PFSK-1 (cell line): ENCODE results near the gene RANBP10.

Source experiments
- FOXP2 ChIP-seq: optimal IDR thresholded peaks from 2 replicates; pipeline ENCODE3; 2011; ENCODE audit warnings: borderline replicate concordance, control low read depth, inconsistent platforms; ENCODE audit not compliant: insufficient read depth; ENCODE audit errors: extremely low read length, extremely low read depth
- POLR2AphosphoS5 ChIP-seq: IDR thresholded peaks from 2 replicates; pipeline ENCODE4 v1.6.1; 2012; ENCODE audit warnings: low read depth, mild to moderate bottlenecking, control low read depth, low read length, moderate library complexity
- SIN3A ChIP-seq: IDR thresholded peaks from 2 replicates; pipeline ENCODE4 v1.6.1; 2012; ENCODE audit warnings: mild to moderate bottlenecking, low read length, moderate library complexity, borderline replicate concordance; ENCODE audit not compliant: insufficient read depth
- TAF1 ChIP-seq: IDR thresholded peaks from 2 replicates; pipeline ENCODE4 v1.6.1; 2012; ENCODE audit warnings: low read length, control low read depth, borderline replicate concordance; ENCODE audit not compliant: insufficient read depth
- TF ChIP-seq, protein P1 (sequence below), 2 experiments: IDR thresholded peaks; 2 replicates each; pipeline versions ENCODE4 v1.6.1 to v1.8.0; 2011 to 2012; ENCODE audit warnings: low read depth in 2 of 2, low read length in 2 of 2, control low read depth in 1 of 2, inconsistent platforms in 1 of 2, mild to moderate bottlenecking in 1 of 2, moderate library complexity in 1 of 2; ENCODE audit not compliant: insufficient read depth in 1 of 2

Gene RANBP10

DNA sequence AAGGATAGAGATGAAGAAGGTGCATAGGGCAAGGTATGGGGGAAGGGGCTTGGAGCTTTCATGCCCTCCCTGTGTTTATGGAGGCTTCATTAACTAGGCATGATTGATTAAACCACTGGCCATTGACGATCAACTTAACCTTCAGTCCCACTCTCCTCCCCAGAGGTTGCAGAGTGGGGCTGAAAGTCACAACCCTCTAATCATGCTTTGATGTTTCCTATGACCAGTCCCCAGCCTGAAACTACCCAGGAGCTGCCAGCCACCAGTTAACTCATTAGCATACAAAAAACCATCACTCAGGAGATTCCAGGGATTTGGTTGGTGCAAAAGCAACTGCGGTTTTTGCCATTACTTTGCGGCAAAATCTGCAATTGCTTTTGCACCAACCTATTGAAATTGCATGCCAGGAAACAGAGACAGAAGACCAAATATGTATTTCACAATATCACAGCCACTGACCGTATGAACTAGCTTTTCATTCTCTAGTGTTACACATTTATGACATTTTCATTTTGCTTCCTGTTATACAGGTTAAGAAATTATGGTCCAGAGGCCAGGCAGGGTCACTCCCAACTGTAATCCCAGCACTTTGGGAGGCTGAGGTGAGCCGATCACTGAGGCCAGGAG, 92.6 kb downstream of the RANBP10 start:
- TF ChIP-seq FOXP2 (no peak), SIN3A (no peak), TAF1 (no peak)

DNA sequence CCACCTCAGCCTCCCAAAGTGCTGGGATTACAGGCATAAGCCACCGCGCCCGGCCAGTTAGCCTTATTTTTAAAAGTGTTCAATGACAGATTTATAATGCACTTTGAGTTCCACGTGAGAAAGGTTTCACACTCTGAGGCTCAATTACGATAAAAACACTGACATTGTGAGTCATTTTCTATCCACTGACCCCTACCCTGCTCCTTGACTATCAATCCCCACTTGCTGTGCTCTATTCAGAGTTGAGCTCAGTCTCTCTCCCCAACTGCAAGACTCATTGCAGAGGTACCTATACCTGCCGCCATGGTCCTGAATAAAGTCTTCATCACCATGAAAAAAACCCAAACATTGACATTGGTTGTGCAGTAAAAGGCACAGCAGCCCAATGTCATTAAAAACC, 95.8 kb downstream of the RANBP10 start:
- TF ChIP-seq, protein P1, sequence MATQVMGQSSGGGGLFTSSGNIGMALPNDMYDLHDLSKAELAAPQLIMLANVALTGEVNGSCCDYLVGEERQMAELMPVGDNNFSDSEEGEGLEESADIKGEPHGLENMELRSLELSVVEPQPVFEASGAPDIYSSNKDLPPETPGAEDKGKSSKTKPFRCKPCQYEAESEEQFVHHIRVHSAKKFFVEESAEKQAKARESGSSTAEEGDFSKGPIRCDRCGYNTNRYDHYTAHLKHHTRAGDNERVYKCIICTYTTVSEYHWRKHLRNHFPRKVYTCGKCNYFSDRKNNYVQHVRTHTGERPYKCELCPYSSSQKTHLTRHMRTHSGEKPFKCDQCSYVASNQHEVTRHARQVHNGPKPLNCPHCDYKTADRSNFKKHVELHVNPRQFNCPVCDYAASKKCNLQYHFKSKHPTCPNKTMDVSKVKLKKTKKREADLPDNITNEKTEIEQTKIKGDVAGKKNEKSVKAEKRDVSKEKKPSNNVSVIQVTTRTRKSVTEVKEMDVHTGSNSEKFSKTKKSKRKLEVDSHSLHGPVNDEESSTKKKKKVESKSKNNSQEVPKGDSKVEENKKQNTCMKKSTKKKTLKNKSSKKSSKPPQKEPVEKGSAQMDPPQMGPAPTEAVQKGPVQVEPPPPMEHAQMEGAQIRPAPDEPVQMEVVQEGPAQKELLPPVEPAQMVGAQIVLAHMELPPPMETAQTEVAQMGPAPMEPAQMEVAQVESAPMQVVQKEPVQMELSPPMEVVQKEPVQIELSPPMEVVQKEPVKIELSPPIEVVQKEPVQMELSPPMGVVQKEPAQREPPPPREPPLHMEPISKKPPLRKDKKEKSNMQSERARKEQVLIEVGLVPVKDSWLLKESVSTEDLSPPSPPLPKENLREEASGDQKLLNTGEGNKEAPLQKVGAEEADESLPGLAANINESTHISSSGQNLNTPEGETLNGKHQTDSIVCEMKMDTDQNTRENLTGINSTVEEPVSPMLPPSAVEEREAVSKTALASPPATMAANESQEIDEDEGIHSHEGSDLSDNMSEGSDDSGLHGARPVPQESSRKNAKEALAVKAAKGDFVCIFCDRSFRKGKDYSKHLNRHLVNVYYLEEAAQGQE (IDR thresholded peaks at IDR 0.05; ENCODE audit: insufficient read depth in 1 of 2, low read depth in 2 of 2, low read length in 2 of 2), result no peak
- TF ChIP-seq POLR2AphosphoS5 (no peak), FOXP2 (no peak), TAF1 (no peak)

DNA sequence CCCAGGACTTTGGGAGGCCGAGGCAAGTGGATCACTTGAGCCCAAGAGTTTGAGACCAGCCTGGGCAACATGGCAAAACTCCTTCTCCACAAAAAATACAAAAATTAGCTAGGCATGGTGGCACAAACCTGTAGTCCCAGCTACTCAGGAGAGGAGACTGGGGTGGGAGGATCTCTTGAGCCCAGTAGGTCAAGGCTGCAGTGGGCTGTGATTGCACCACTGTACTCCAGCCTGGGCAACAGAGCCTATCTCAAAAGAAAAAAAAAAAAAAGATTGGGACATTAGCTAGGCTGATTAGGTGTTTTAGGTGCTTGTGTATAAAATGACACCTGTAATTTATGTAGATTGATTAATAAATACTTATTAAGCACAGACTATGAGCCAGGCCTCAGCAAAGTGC, 97.3 kb downstream of the RANBP10 start:
- no peak for TF ChIP-seq FOXP2
- no peak for TF ChIP-seq POLR2AphosphoS5
- TF ChIP-seq TAF1, result no peak
- TF ChIP-seq, protein P1 (IDR thresholded peaks at IDR 0.05; ENCODE audit: insufficient read depth in 1 of 2, low read depth in 2 of 2, low read length in 2 of 2), result no peak
- no peak for TF ChIP-seq SIN3A

- TF ChIP-seq SIN3A (no peak), TAF1 (no peak), FOXP2 (no peak), POLR2AphosphoS5 (no peak)
- TF ChIP-seq, protein P1 (IDR thresholded peaks at IDR 0.05; ENCODE audit: insufficient read depth in 1 of 2, low read depth in 2 of 2, low read length in 2 of 2), result no peak
Measured at GRCh38 chr16:67708368-67708771, 98.0 kb downstream of the RANBP10 start.

DNA sequence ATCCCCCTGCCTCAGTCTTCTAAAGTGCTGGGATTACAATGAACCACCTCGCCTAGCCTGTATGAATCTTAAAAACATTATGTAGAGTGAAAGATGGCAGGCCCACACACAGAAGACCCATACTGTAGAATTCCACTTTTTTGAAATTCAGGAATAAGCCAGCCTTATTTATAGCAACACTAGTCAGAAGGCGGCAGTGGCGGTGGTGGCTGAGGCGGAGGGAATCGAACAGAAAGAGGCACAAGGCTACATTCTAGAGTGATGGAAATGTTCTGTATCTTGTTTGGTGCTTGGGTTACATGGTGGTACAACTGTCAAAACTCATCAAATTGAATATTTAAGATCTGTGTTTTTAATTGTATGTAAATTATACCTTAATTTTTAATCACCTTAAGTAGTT, 98.6 kb downstream of the RANBP10 start:
- TF ChIP-seq, protein P1 (IDR thresholded peaks at IDR 0.05; ENCODE audit: insufficient read depth in 1 of 2, low read depth in 2 of 2, low read length in 2 of 2), result no peak
- TF ChIP-seq POLR2AphosphoS5, result no peak
- TF ChIP-seq TAF1, result no peak
- no peak for TF ChIP-seq FOXP2
- no peak for TF ChIP-seq SIN3A

- TF ChIP-seq FOXP2 (no peak), TAF1 (no peak), SIN3A (no peak)
- TF ChIP-seq, protein P1 (IDR thresholded peaks at IDR 0.05; ENCODE audit: insufficient read depth in 1 of 2, low read depth in 2 of 2, low read length in 2 of 2), result no peak
Measured at GRCh38 chr16:67707210-67707609, 99.2 kb downstream of the RANBP10 start.
